ENCODE data around the gene NR3C1.

NR3C1 gene

DNA sequence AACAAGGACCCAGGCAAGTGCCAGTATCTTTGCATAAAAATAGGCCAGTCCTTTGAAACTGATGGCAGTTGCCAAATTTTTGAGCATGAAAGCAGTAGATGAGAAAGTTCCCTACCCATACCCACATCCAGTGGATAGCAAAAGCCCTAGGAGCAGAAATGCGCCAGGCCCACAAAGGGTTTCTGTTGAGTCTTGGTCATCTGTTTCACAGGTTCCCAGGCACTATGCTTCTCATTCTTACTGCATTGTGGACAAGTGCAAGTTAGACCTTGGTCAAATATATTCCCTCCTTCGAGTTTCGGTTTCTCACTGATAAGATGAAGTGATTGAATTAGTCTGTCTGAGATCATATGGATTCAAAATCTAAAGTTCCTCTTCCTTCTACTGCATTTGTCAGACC, 152.3 kb downstream of the NR3C1 start:
- DNase-seq: no peak

GRCh38 chr5:143249851-143250250, 153.6 kb downstream of the NR3C1 start:
- DNase-seq: no peak

- DNase-seq: no peak
Measured at GRCh38 chr5:143248822-143249579, 154.5 kb downstream of the NR3C1 start.

- DNase-seq: no peak
Measured at GRCh38 chr5:143248391-143248790, 155.1 kb downstream of the NR3C1 start.

DNA sequence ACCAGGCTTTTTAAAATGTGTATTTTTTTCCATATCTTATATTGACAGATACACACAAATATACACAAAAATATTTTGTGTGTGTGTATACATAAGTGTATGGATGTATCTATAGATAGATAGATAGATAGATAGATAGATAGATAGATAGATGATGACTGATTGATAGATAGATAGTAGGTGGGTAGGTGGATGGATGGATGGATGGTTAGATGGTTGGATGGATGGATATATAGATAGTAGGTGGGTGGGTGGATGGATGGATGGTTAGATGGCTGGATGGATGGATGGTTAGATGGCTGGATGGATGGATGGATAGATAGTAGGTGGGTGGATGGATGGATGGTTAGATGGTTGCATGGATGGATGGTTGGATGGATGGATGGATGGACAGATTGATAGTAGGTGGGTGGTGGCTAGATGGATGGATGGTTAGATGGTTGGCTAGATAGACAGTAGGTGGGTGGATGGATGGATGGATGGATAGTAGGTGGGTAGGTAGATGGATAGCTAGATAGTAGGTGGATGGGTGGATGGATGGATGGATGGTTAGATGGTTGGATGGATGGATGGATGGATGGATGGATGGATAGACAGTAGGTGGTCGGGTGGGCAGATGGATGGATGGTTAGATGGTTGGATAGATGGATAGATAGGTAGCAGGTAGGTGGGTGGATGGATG, 156.2 kb downstream of the NR3C1 start:
- DNase-seq: no peak

DNA sequence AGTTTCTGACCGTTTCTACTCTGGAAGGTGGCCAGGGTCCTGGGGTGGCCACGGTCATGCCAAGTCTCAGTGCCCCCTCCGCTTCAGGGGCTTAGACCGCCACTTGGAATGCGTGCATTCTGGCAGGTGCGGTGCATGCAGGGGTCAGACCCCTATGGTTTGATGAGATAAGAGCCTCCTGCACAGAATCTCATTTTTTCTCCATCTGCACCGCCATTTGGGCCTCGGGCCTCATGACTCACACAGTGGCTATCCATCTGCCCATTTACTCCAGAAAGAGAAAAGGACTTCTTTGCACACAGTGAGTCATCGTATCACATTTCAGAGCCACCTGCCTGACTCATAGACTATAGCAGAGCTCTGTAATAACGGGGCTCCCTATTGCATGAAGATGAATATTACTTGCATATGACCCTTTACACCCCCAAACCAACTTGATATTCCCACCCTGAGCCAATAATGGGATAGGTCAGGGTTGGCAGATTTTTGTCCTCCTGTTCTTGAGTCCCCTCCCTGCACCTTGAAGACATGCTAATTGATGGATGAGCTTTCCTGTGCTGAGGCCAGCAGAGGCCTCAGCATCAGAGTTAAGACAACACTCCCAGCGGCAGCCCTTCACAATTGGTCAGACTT, 157.4 kb downstream of the NR3C1 start:
- DNase-seq: no peak

DNA sequence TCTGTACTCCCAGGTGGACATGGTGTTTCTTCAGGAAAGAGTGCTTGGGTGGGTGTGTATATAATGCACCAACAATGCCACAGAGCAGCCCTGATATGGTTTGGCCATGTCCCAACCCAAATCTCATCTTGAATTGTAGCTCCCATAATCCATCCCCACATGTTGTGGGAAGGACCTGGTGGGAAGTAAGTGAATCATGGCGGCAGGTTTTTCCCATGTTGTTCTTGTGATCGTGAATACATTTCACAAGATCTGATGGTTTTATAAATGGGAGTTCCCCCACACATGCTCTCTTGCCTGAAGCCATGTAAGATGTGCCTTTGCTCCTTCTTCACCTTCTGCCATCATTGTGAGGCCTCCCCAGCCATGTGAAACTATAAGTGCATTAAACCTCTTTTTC, 158.5 kb downstream of the NR3C1 start:
- DNase-seq: no peak

DNA sequence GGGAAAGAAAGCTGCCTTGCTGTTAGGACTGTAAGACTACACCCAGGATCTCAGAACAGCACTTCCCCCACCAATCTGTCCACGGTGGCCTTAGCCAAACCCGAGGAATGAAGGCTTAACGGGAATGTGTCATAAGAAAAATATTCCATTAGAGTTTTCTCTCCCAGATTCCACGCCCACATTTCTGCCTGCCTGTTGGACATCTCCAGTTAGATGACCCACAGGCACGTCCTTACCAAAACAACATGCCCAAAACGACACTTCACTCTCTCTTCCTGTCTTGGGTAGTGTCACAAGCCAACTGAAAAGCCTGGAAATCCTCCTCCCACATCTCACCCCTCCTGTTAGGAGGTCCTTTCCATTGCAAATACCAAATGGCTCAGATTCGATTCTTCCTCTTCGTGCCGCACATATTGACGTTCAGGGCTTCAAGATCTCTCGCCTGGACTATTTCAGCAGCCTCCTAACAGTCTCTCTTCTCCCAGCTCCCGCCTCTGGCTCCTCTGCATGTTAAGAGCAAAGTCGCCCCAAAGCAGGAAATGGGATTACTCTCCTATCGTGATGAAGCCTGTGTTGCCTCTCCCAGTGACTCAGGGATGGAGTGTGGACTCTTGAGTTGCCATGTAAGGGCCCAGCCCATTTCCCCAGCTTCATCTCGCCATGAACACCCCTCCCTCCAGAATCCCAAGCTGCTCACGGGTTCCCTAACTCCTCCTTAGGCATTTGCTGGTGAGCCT, 159.3 kb downstream of the NR3C1 start:
- DNase-seq: peak; percentile 82

DNA sequence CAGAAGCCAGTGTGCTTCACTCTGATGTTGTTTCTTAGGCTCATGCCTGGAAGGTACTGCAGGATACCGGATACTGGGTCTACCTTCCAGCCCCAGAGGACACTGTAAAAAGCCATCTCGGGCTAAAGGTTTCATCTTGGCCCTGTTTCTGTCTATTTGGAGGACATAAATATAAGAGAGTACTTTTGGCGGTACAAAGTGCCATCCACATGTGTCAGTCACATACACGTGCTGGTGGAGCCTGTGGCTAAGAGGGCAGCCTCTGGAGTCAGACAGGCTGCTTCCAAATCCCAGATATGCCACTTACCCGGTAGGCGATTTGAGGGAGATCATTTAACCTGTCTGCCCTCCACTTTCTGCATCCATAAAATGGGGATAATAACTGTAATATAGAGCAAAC, 160.4 kb downstream of the NR3C1 start:
- no peak for DNase-seq

- DNase-seq: no peak
Measured at GRCh38 chr5:143241892-143242291, 161.6 kb downstream of the NR3C1 start.

- no peak for DNase-seq
Measured at GRCh38 chr5:143239882-143240518, 163.5 kb downstream of the NR3C1 start.

DNA sequence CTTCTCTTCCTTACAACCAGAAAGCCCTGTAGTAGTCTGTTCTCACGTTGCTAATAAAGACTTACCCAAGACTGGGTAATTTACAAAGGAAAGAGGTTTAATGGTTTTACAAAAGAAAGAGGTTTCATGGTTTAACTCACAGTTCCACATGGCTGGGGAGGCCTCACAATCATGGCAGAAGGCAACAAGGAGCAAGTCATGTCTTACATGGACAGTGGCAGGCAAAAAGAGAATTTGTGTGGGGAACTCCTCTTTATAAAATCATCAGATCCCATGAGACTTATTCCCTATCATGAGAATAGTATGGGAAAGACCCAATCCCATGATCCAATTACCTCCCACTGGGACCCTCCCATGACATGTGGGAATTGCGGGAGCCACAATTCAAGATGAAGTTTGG, 164.9 kb downstream of the NR3C1 start:
- DNase-seq: no peak

DNA sequence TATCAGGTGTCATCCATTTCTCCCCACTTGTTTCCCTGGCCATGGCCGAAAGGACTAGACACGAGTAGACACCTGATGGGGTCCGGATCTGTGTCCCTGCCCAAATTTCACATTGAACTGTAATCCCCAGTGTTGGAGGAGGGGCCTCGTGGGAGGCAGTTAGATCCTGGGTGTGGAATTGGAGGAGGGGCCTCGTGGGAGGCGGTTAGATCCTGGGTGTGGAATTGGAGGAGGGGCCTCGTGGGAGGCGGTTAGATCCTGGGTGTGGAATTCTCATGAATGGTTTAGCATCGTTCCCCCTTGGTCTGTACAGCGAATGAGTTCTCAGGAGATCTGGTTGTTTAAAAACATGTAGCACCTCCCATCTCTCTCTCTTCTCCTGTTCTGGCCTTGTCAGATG, 165.8 kb downstream of the NR3C1 start:
- no peak for DNase-seq

- no peak for DNase-seq
Measured at GRCh38 chr5:143236682-143237081, 166.8 kb downstream of the NR3C1 start.

- no peak for DNase-seq
Measured at GRCh38 chr5:143235423-143235822, 168.1 kb downstream of the NR3C1 start.

- DNase-seq: no peak
Measured at GRCh38 chr5:143234162-143234842, 169.2 kb downstream of the NR3C1 start.

GRCh38 chr5:143233031-143233430, 170.5 kb downstream of the NR3C1 start:
- DNase-seq: no peak

GRCh38 chr5:143231973-143232812, 171.3 kb downstream of the NR3C1 start:
- no peak for DNase-seq

GRCh38 chr5:143231416-143231815, 172.1 kb downstream of the NR3C1 start:
- DNase-seq: no peak

- no peak for DNase-seq
Measured at GRCh38 chr5:143230676-143230996, 172.8 kb downstream of the NR3C1 start.

DNA sequence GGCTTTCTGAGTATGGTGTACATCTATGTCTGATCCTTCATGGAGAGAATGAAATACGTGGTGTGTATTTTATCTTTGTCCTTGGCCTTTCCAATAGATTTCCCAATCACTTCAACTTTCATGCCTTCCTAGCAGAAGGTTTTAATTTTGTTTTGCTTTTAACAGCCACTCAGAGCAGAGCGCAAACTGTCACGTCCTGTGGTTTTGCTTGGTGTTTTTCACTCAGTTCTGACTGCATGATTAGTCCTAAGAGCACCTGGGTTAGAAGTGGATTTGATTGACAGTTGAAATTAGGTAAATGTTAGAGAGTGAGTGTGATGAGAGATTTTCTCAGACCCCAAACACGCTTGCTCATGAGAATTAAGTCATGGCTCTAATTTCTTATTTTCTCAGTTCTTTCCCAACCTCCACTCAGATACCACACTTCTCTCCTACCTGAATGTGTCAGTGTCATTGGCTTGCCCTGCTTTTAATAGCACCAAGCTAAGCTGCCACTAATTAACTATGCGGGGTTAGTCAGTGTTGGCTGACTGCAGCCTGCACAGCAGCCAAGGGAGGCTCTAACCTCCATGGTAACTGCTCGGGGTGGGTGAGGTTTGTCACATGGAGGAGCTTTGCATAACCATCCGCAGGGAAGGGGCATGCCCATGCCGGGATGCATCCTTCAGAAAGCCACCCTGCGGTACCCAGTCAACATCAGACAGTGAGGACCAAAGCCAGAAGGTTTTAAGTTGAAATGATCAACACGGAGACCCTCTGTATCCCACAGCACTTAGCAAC, 173.4 kb downstream of the NR3C1 start:
- no peak for DNase-seq

Measured in femur (tissue), 1 donor.